ENCODE data around the gene NR4A1. TPM values are rescaled to one million over a fixed set of nuclear protein-coding genes. Genes with fewer than 3 reads are reported as not detected.

NR4A1 gene
- total and polyA plus RNA-seq, 10 of the 15 experiments (the other 5 are each of a cell fraction or from before 2014, with no cell fraction given): 0.05 to 7.9 (median 2.2) TPM; not detected in 1

DNA sequence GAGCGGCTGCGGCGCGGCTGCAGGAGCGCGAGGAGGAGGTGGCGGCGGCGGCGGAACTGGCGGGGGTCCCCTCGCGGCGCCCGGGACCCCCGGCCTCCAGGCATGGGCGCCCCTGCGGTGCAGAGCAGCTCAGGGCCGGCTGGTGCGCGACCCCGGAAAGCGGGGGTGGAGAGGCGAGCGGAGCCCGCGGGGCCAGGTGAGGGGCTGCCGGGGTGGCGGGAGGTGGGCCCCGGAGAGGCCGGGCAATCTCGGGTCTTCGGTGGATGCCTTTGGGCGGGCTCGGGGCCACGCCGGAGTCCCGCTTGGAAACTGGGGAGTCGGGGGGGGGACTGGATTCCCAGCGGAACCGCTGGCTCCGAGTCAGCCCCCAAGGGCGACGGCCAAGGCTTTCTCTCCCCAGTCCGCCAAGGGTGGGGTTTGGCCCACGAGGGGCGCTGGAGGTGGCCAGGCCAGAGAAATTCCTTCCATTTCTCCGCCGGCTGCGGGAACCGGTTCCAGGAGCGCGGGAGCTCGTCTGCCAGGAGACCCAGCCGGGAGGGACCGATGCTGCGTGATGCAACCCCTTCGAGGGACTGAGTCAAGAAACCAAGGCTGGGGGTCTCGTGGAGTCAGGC is 13.9 kb upstream of the NR4A1 start (continued):
- TF ChIP-seq, protein P1, sequence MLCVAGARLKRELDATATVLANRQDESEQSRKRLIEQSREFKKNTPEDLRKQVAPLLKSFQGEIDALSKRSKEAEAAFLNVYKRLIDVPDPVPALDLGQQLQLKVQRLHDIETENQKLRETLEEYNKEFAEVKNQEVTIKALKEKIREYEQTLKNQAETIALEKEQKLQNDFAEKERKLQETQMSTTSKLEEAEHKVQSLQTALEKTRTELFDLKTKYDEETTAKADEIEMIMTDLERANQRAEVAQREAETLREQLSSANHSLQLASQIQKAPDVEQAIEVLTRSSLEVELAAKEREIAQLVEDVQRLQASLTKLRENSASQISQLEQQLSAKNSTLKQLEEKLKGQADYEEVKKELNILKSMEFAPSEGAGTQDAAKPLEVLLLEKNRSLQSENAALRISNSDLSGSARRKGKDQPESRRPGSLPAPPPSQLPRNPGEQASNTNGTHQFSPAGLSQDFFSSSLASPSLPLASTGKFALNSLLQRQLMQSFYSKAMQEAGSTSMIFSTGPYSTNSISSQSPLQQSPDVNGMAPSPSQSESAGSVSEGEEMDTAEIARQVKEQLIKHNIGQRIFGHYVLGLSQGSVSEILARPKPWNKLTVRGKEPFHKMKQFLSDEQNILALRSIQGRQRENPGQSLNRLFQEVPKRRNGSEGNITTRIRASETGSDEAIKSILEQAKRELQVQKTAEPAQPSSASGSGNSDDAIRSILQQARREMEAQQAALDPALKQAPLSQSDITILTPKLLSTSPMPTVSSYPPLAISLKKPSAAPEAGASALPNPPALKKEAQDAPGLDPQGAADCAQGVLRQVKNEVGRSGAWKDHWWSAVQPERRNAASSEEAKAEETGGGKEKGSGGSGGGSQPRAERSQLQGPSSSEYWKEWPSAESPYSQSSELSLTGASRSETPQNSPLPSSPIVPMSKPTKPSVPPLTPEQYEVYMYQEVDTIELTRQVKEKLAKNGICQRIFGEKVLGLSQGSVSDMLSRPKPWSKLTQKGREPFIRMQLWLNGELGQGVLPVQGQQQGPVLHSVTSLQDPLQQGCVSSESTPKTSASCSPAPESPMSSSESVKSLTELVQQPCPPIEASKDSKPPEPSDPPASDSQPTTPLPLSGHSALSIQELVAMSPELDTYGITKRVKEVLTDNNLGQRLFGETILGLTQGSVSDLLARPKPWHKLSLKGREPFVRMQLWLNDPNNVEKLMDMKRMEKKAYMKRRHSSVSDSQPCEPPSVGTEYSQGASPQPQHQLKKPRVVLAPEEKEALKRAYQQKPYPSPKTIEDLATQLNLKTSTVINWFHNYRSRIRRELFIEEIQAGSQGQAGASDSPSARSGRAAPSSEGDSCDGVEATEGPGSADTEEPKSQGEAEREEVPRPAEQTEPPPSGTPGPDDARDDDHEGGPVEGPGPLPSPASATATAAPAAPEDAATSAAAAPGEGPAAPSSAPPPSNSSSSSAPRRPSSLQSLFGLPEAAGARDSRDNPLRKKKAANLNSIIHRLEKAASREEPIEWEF (IDR thresholded peaks at IDR 0.05; ENCODE audit: insufficient replicate concordance, low read depth, low read length): no peak

DNA sequence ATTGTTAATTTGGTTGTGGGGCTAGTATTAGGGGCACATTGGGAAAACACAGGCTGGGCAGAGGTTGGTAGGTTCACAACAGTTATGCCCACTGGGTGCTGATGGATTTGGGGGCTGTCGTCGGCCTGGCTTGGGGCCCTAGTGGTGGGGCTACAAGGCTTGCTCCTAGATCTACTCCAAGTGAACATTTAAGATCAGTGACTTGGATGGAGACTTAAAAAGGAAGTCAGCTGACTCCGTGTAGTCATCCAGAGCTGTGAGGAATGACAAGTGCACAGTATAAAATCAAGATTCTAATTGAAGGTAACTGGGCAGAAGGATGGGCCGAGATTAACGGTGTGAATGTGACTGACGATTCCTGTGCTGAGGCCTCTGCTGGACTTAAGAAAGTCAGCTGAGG is 12.8 kb upstream of the NR4A1 start:
- TSS peak; percentile 55 for BruUV-seq (replicated peaks)
- TF ChIP-seq YY1 (IDR thresholded peaks at IDR 0.05; ENCODE audit: low read depth, low read length): no peak
- no peak for TF ChIP-seq ESRRA (IDR thresholded peaks at IDR 0.05; ENCODE audit: low read length)
- TF ChIP-seq CREM (IDR thresholded peaks at IDR 0.05; ENCODE audit: low read depth): no peak
- TF ChIP-seq, protein P1 (IDR thresholded peaks at IDR 0.05; ENCODE audit: insufficient replicate concordance, low read depth, low read length): no peak
- TF ChIP-seq, protein P2, sequence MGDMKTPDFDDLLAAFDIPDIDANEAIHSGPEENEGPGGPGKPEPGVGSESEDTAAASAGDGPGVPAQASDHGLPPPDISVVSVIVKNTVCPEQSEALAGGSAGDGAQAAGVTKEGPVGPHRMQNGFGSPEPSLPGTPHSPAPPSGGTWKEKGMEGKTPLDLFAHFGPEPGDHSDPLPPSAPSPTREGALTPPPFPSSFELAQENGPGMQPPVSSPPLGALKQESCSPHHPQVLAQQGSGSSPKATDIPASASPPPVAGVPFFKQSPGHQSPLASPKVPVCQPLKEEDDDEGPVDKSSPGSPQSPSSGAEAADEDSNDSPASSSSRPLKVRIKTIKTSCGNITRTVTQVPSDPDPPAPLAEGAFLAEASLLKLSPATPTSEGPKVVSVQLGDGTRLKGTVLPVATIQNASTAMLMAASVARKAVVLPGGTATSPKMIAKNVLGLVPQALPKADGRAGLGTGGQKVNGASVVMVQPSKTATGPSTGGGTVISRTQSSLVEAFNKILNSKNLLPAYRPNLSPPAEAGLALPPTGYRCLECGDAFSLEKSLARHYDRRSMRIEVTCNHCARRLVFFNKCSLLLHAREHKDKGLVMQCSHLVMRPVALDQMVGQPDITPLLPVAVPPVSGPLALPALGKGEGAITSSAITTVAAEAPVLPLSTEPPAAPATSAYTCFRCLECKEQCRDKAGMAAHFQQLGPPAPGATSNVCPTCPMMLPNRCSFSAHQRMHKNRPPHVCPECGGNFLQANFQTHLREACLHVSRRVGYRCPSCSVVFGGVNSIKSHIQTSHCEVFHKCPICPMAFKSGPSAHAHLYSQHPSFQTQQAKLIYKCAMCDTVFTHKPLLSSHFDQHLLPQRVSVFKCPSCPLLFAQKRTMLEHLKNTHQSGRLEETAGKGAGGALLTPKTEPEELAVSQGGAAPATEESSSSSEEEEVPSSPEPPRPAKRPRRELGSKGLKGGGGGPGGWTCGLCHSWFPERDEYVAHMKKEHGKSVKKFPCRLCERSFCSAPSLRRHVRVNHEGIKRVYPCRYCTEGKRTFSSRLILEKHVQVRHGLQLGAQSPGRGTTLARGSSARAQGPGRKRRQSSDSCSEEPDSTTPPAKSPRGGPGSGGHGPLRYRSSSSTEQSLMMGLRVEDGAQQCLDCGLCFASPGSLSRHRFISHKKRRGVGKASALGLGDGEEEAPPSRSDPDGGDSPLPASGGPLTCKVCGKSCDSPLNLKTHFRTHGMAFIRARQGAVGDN (IDR thresholded peaks at IDR 0.05): no peak

More for the DNA sequence above, 12.8 kb upstream of the NR4A1 start:
- Histone ChIP-seq H3K9ac (ENCODE audit: control insufficient read depth, insufficient read depth, low read length) (no peak overlapping the region; the same call in 1 of the 2 replicates), H3K36me3 (ENCODE audit: control insufficient read depth in 2 of 2, insufficient read depth in 2 of 2, low read length in 1 of 2) (no peaks in the 10 kb centered on the region), H3K4me2 (ENCODE audit: control insufficient read depth, insufficient read depth) (no peak overlapping the region), H3K27ac (ENCODE audit: control insufficient read depth, insufficient read depth) (no peak overlapping the region), H3K4me1 (ENCODE audit: control insufficient read depth, insufficient read depth, low read length) (peaks cover 22% of the 10 kb centered on the region), H3K9me3 (replicated peaks; ENCODE audit: control insufficient read depth, insufficient read depth, low read length) (no peaks in the 10 kb centered on the region), H4K20me1 (ENCODE audit: control insufficient read depth, insufficient read depth) (no peaks in the 10 kb centered on the region), H2AFZ (ENCODE audit: control insufficient read depth, low read depth, low read length) (no peak overlapping the region), H3K27me3 (replicated peaks in 1 of 2; ENCODE audit: control insufficient read depth in 2 of 2, insufficient read depth in 2 of 2, low read length in 1 of 2) (no peaks in the 10 kb centered on the region; a peak in 1 of 4 replicates), H3K4me3 (no peak overlapping the region), H3K79me2 (ENCODE audit: control insufficient read depth, insufficient read depth, low read length) (no peaks in the 10 kb centered on the region)
- FAIRE-seq (no peak), DNase-seq (ENCODE audit: low read depth, low spot score) (no peak), ATAC-seq (no peak)
- intact Hi-C loops (cut with micrococcal nuclease; ENCODE audit: unreplicated experiment) (no loop called here), in situ Hi-C loops (cut with MboI) (no loop called here)
- ChIA-PET SMC1A (ENCODE audit: uncharacterized antibody, unreplicated experiment) (interaction anchor here (0.8 to 2.3 kb wide), 5 partner anchors 11 to 83 kb away, joined by 3 to 8 read pairs (median 4); no protein-coding TSS in a partner anchor), CTCF (interaction anchor here (0.8 to 4.2 kb wide), 6 partner anchors 9 to 84 kb away, joined by 3 to 36 read pairs (median 4); partner anchors contain the start of gene ATG101), RAD21 (ENCODE audit: unreplicated experiment) (interaction anchor here (2.1 kb wide), 1 partner anchor 13 kb away, joined by 8 read pairs; the partner anchor contains the start of gene NR4A1), POLR2A (interaction anchor here (0.7 to 1.5 kb wide), 3 partner anchors 9 to 205 kb away, joined by 3 to 5 read pairs (median 4); no protein-coding TSS in a partner anchor)
- WGBS (ENCODE audit: insufficient coverage, insufficient replicate concordance, low lambda C conversion rate, missing lambda C conversion rate): 64% methylated on average over 6 of the region's 6 CpGs
